ENCODE data around the gene MYBPHL. TPM values are rescaled to one million over a fixed set of nuclear protein-coding genes. Genes with fewer than 3 reads are reported as not detected.

MYBPHL gene
- total and polyA plus RNA-seq, 4 donors = 0.11 to 0.68 (median 0.22) TPM; not detected in 1

Other genes with a start within 250 kb of the MYBPHL start
- 10 to 100 TPM; 23.6 to 91.6 TPM for gene TAF13, start 231.0 kb downstream of the MYBPHL start, total RNA-seq
- gene TAF13, start 231.0 kb downstream of the MYBPHL start, polyA plus RNA-seq (ENCODE audit: insufficient read length in 2 of 2) = 10 to 100 TPM; 66.6 to 90.8 TPM
- gene TMEM167B, start 216.2 kb downstream of the MYBPHL start, total RNA-seq = 10 to 100 TPM; 45.2 to 51.2 TPM
- 10 to 100 TPM; 31.8 to 37.3 TPM for gene TMEM167B, start 216.2 kb downstream of the MYBPHL start, polyA plus RNA-seq (ENCODE audit: insufficient read length in 2 of 2)
- gene ELAPOR1, start 192.9 kb downstream of the MYBPHL start, total RNA-seq = 1 to 10 TPM; 4.0 to 9.3 TPM
- gene ELAPOR1, start 192.9 kb downstream of the MYBPHL start, polyA plus RNA-seq (ENCODE audit: insufficient read length in 2 of 2) = 1 to 10 TPM; 6.6 to 9.2 TPM
- 100 to 1,000 TPM; 127 to 150 TPM for gene SARS1, start 93.1 kb downstream of the MYBPHL start, total RNA-seq
- 100 to 1,000 TPM; 162 to 164 TPM for gene SARS1, start 93.1 kb downstream of the MYBPHL start, polyA plus RNA-seq (ENCODE audit: insufficient read length in 2 of 2)
- gene CELSR2, start 57.5 kb downstream of the MYBPHL start, total RNA-seq = 10 to 100 TPM; 13.4 to 32.6 TPM
- gene CELSR2, start 57.5 kb downstream of the MYBPHL start, polyA plus RNA-seq (ENCODE audit: insufficient read length in 2 of 2) = 10 to 100 TPM; 74.2 to 77.3 TPM
- gene PSRC1, start 23.9 kb downstream of the MYBPHL start, total RNA-seq = 10 to 100 TPM in 1 of 2 donors, 1 to 10 TPM in 1; 9.0 to 27.4 TPM
- gene PSRC1, start 23.9 kb downstream of the MYBPHL start, polyA plus RNA-seq (ENCODE audit: insufficient read length in 2 of 2) = 10 to 100 TPM; 36.9 to 37.1 TPM
- 10 to 100 TPM; 30.1 to 78.6 TPM for gene SORT1, start 90.9 kb upstream of the MYBPHL start, total RNA-seq
- gene SORT1, start 90.9 kb upstream of the MYBPHL start, polyA plus RNA-seq (ENCODE audit: insufficient read length in 2 of 2) = 10 to 100 TPM; 59.1 to 65.3 TPM
- gene PSMA5, start 119.4 kb upstream of the MYBPHL start, total RNA-seq = 10 to 100 TPM; 33.3 to 67.6 TPM
- 10 to 100 TPM; 69.9 to 86.0 TPM for gene PSMA5, start 119.4 kb upstream of the MYBPHL start, polyA plus RNA-seq (ENCODE audit: insufficient read length in 2 of 2)
- gene SYPL2, start 159.5 kb upstream of the MYBPHL start, total RNA-seq = under 1 TPM; 0.10 to 0.72 TPM
- 1 to 10 TPM in 1 of 2 donors, under 1 TPM in 1; 0.79 to 1.1 TPM for gene SYPL2, start 159.5 kb upstream of the MYBPHL start, polyA plus RNA-seq (ENCODE audit: insufficient read length in 2 of 2)
- gene ATXN7L2, start 176.9 kb upstream of the MYBPHL start, total RNA-seq = 1 to 10 TPM; 1.6 to 7.1 TPM
- gene ATXN7L2, start 176.9 kb upstream of the MYBPHL start, polyA plus RNA-seq (ENCODE audit: insufficient read length in 2 of 2) = 10 to 100 TPM; 15.8 to 17.1 TPM
- gene CYB561D1, start 187.1 kb upstream of the MYBPHL start, total RNA-seq = 1 to 10 TPM; 4.7 to 6.1 TPM
- gene CYB561D1, start 187.1 kb upstream of the MYBPHL start, polyA plus RNA-seq (ENCODE audit: insufficient read length in 2 of 2) = 1 to 10 TPM; 7.4 to 8.5 TPM
- gene AMIGO1, start 202.7 kb upstream of the MYBPHL start, total RNA-seq = 10 to 100 TPM; 12.6 to 18.9 TPM
- 10 to 100 TPM; 17.7 to 18.0 TPM for gene AMIGO1, start 202.7 kb upstream of the MYBPHL start, polyA plus RNA-seq (ENCODE audit: insufficient read length in 2 of 2)
- gene GPR61, start 232.9 kb upstream of the MYBPHL start, total RNA-seq = 10 to 100 TPM in 1 of 2 donors, 1 to 10 TPM in 1; 2.9 to 10.3 TPM
- 10 to 100 TPM in 1 of 2 donors, 1 to 10 TPM in 1; 8.0 to 11.9 TPM for gene GPR61, start 232.9 kb upstream of the MYBPHL start, polyA plus RNA-seq (ENCODE audit: insufficient read length in 2 of 2)
- 10 to 100 TPM; 10.3 to 13.0 TPM for gene GNAI3, start 241.6 kb upstream of the MYBPHL start, total RNA-seq
- gene GNAI3, start 241.6 kb upstream of the MYBPHL start, polyA plus RNA-seq (ENCODE audit: insufficient read length in 2 of 2) = 1 to 10 TPM; 8.4 to 9.8 TPM

Measured in spinal cord (tissue), 4 donors.